GM19452 (cell line): Measurements from ENCODE around the gene SAFB2.

Experiments used
- ATAC-seq: cut with Tn5 transposase; IDR thresholded peaks from one replicate; pipeline ENCODE4 v1.9.1; 2021; ENCODE audit not compliant: unreplicated experiment

The SAFB2 gene

DNA sequence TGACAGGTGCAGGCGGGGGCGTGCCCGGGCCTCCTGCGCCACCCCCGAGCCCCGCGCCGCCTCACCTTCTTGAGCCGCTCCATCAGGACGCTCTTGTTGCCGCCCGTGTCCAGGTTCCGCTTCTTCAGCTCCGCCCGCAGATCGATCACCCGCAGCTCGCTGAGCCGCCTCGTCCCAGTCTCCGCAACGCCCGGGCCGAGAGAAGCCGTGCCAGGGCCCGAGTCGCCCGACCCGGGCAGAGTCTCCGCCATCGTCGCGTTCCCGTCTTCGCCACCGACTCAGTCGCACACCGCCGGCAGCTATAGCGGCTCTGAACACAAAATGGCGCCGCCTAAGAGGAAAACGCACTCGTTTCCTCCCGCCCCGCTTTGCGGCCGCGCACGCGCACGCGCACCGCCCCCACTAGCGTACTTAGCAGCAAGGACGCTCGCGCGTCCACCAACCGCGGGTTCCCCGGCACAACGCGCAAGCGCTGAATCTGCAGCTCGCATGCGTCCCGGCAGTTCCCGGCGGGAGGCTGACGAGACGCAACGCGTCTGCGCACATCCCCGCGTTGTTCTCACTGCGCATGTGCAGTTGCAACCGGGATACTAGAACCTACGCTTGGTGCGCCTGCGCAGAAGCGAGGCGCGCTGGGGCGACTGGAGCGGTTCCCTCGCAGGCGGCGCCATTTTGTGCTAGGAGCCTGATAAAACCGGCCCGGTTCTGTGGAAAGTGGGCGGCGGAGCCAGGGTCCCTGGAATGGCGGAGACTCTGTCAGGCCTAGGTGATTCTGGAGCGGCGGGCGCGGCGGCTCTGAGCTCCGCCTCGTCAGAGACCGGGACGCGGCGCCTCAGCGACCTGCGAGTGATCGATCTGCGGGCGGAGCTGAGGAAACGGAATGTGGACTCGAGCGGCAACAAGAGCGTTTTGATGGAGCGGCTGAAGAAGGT lies at the start of gene SAFB2, which contains the start of gene SAFB:
SAFB2 (minus strand) TSS at position 312 of the 932 bp plus-strand sequence; CDS start at position 251, 61 bp downstream.
SAFB (plus strand) TSS at position 619 of the 932 bp plus-strand sequence; CDS start at position 742, 123 bp downstream.
- peak; percentile 87 for ATAC-seq

DNA sequence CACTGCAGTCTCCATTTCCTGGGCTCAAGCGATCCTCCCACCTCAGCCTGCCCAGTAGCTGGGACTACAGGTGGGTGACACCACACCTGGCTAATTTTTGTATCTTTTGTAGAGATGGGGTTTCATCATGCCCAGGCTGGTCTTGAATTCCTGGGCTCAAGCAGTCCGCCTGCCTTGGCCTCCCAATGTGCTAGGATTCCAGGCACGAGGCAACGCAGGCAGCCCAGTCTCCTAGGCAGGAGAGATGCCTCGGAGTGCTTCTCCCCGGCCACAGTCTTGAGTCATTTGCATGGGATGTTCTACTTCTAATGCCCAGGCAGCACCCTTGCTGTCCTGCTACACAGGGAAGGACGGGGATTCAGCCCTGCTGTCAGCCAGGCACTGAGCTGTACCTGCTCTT lies 49.0 kb upstream of the SAFB2 start:
- no peak for ATAC-seq

DNA sequence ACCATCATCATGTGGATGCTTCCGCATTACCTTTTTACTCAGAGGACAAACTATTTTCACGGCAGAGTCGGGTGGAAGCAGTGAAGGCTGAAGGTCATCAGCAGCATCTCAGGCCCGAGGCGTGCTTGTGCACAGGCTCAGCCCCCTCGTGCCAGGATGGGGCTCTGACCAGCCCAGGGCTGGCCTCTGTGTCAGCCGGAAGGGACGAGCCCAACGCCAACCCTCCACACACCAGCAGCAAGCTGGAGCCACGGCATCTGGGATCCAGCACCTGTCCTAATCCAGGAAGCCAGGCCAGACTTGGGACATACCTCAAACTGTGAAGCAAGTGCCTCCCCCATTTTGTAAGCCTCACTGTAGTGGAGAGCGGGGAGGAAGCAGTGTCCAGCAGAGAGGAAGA lies 46.6 kb upstream of the SAFB2 start:
- ATAC-seq: no peak

DNA sequence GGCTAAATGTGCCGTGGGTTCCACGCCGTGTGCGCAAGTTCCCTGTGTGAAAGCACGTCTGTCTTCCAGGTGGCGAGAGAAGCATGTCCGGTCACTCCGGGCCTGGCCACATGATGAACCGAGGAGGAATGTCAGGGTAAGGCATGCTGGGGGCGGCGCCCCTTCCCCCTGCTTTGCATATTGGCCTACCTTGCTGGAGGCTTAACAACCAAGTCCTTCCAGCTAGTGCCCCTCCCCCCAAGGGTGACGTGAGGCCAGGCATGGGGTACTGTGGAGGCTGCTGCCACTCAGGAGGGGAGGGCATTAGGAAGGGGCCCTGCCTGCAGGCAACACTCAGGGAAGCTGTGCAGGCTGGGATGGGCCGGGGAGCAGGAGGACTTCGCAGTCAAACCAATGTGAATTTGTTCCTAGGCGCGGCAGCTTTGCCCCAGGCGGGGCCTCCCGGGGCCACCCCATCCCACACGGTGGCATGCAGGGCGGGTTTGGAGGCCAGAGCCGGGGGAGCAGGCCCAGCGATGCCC lies 45.2 kb upstream of the SAFB2 start:
- ATAC-seq: no peak

DNA sequence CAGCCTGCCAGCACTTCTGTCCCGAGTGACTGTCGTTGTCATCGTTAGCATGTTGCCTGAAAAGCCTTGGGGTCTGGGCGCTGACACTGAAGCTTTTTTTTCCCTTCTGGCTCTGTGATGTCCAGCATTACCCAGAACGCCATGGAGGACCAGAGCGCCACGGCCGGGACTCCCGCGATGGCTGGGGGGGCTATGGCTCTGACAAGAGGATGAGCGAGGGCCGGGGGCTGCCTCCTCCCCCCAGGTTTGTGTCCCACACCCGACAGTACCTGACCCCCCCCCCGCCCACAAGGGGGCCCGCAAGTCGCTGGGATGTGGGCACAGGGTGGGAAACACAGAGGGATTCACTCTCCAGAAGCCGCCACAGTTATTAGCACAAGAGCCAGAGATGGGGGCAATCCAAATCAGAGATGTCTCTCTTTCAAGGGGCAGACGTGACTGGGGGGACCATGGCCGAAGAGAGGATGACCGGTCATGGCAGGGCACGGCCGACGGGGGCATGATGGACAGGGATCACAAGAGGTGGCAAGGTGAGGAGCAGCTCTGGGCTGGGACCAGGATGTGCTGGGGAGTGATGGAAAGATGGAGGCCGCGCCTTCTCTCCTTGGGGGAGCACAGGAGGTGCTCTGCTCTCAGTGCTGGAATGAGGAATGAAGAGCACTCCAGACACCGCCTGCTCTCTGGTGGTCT lies 44.5 kb upstream of the SAFB2 start:
- ATAC-seq: no peak

DNA sequence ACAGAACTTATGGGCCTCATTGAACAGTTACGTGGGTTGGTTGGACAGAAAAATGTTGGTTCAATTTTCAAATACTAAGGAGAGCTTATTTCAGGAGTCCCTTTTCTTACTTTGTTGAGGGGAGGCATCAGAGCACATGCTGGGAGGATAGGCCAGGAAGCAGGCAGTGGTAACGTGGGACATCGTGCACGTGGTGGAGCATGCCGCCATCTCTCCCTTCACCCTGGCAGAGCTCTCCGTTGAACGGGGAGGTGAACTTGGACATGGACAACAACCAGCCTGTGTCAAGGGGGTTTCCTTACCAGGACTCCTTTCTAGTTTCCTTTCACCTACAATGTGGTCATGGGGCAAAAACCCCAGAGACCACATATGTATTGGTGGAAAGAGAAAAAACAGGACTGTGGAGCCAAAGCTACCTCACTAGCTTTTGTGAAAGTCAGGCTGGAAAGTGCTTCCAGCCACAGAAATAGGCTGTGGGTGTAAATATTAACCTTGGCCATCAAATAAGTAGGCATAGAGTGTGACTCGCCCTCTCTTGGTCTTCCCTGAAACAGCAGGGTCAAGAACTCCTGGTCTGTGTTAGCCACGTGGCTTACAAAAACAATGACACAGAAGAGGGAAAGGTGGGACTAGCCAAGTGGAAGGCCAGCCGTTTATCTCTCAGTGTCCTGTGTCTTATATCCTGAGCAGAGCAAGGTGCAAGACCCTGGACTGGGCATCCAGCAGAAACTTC lies 43.4 kb upstream of the SAFB2 start:
- ATAC-seq: no peak

DNA sequence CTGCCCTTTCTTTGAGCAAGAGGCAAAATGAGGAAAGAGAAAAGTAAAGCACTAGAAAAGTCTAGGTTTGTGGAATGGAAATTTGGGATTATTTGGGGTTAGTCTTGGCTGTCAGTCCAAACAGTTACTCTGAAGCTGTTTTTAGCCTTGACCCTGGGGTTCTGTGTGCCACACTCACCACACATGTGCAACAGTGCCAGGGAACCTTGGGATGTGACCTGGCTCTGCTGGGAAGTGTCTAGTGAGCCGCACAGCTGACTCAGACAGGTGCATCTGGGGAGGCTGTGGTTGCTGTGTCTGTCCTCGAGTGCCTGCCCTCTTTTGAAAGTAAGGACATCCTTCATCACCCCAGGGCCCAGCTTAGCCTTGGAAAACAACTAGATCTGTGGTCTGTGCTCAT lies 41.9 kb upstream of the SAFB2 start:
- ATAC-seq: no peak

DNA sequence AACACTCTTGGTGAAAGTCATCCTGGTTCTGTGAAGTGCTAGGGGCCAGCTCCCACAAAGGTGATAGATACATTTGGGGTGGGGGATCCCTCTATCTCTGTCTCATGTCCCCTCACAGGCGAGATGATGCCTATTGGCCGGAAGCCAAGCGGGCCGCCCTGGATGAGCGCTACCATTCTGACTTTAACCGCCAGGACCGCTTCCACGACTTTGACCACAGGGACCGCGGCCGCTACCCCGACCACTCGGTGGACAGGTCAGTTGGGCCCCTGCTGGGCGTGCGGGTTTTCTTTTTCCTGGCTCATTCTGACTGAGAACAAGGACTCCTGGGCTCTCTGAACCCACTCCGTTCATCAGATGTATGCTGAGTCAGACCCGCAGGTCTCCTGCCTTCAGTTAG lies 41.3 kb upstream of the SAFB2 start:
- ATAC-seq: no peak

DNA sequence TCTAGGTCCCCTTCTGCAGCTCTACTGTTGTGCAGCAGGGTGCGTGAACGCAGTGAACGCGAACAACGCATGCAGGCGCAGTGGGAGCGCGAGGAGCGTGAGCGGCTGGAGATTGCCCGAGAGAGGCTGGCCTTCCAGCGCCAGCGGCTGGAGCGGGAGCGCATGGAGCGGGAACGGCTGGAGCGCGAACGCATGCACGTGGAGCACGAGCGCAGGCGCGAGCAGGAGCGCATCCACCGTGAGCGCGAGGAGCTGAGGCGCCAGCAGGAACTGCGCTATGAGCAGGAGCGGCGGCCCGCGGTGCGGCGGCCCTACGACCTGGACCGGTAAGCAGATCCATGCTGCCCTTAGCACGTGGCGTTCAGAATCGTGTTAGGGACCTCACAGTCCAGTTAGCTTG lies 38.9 kb upstream of the SAFB2 start:
- ATAC-seq: no peak

DNA sequence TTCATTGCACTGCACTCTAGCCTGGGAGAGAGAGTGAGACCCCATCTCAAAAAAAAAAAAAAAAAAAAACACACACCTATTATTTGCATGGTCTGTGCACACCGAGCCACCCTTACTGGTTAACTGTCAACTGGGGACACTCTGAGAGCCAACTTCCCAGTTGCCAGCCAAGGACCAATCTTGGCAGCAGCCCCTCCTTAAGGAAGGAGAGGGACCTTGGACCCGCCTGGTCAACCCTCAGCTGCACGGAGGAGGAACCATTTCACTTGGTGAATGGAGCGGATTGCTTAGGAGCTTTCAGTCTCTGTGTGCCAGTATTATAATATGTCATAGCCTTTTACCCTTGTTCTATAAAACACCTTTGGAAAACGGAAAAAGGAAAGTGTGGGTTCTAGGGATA lies 32.8 kb upstream of the SAFB2 start:
- ATAC-seq: no peak

DNA sequence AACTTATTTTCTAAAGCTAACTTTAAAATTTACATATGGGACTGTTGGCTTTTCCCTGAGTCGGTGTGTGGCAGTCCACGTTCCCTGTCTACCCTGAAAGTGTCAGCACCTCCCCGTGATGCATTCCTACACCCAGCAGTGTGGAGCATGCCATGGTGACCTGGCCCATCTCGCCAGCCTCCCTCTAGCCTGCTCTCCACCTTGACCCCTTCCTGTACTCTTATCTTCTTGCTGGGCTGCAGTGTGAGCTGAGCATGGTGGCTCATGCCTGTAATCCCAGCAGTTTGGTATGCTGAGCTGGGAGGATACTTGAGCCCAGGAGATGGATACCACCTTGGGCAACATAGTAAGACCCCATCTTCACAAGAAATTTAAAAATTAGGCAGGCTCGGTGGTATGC lies 32.4 kb upstream of the SAFB2 start:
- ATAC-seq: no peak

DNA sequence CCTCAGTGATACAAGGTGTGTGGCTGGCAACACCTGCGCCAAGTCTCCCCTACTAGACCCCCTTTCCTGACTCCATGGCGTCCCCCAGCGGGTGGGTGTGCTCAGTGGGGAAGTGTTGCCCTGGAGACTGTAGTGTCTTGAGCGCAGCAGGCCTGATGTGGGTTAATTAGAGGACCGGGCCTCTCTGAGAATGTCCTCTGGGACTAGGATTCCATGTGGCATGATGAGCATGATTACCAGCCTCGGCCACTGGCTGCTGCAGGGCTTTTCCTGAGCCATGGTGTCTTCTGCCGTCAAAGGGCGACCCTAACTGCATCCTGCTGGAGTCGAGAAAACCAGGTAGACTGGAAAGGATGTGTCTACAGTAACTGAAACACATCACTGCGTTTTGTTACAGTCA lies 29.7 kb upstream of the SAFB2 start:
- no peak for ATAC-seq

DNA sequence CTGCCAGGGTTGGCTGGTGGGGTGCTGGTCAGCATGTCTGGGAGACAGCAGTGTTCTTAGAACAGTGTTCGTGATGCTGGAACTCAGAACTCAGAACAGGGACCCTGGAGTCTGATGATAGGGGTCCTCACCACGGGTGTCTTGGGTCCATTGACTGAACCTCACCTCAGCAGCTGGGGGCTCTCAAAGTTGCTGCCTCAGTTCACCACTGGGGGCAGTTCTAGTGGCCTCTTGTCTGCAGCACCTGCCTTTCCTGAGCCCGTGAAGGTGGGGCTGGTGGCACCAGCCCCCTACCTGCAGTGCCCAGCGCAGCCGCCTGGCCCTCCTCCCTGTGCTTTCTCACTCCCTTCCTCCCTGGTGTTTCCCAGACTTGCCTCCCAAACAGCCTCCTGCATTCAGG lies 28.8 kb upstream of the SAFB2 start:
- no peak for ATAC-seq

DNA sequence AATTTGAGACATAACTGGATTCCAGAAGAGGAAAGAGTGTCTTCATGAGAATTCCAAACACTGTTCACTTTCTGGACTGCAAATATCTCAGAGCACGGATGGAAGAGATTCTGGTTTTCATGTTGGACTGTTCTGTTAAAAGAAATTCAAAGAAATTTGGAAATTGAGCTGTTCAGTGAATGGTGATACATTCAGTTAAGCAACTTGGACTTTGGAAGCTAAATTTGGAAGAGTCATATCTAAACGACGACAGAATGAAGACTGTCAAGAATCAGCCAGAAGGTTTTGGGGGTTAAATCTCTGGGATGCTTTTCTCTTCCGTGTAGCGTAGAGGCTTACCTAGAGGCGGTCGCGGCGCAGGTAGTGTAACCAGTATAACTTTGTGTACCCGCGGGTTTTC lies 25.9 kb upstream of the SAFB2 start:
- ATAC-seq: no peak

DNA sequence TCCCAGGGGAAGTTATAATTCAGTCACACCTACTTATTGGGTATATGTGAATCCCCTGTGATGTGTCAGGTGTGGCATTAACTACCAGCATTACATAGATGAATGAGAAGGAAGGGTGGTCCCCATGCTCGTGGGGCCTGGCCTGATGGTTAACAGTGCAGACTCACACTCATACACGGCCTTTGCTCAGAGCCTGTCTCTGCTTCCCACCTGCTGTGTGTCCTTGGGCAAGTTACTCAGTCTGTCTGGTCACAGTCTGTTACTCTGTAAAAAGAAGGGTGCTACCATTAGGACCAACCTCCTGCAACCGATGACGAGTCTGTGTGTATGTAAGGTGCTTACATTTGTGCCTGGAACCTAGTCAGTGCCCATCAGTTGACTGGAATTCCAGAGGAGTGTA lies 24.1 kb upstream of the SAFB2 start:
- ATAC-seq: no peak

DNA sequence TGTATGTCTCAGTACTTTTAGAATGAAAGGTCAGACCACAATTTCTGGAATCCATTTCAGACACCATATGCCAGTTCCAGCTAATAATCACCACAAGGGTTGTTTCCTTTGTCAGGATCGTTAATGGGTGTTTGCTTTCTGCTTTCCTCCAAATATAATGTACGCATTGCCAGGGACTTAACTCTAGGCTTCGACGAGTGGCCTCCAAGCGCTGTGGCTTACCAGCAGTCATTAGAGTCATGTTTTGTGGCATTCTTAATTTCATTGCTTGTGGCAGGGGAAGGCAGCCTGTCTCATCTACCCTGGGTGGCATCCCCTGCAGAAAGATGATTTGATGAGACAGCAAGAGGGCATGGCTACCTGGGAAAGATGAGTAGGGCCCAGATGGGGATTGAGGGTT lies 22.8 kb upstream of the SAFB2 start:
- ATAC-seq: no peak

DNA sequence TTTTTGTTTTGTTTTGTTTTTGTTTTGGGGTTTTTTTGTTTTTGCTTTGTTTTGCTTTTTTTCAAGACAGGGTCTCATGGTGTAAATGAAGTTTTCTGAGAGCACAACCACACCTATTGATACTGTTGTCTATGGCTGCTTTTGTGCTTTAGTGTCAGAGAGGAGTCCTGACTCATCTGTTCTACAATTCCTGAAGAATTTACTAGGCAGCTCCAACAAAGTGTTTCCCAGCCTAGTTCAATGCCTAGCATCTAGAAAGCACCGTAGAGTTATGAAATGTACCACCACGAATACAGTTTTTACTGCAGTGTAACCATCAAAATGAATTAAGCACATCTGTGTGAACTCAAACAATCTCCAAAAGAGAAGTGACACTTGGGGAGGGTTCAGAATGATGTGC lies 21.5 kb upstream of the SAFB2 start:
- ATAC-seq: no peak

DNA sequence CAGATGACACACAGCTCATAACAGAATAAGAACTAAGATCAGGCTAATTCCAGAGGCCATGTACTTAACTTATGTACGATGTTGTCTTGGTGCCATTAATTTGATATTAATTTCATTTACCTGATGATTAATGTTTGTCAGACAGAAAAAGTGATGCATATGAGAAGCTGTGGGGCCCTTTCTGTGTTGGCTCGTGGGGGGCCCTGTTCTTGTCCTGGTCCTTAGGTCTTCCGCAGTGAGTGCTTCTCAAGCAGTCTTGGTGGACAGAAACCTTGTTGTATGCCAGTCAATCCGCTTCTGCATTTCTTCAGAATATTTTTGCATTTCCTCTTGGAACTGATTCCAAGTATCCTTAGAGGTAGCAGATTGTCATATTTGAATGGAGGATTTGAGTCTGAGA lies 20.5 kb upstream of the SAFB2 start:
- no peak for ATAC-seq

DNA sequence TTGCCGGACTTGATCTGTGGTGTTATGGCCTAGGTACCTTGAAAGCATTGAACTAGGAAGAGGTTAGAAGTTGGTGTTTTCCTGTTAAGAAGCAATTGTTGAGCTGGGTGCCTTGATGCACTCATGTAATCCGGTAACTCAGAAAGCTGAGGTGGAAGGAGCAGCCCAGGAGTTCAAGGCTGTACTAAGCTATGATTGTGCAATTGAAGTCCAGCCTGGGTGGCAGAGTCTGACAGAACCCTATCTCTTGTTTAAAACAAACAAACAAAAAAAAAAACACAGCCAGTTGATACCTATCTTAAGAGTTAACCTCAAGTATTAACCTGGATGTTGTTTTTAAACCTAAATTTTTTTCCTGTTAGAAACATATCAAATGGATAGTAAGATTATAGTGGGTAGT lies 19.6 kb upstream of the SAFB2 start:
- ATAC-seq: no peak

DNA sequence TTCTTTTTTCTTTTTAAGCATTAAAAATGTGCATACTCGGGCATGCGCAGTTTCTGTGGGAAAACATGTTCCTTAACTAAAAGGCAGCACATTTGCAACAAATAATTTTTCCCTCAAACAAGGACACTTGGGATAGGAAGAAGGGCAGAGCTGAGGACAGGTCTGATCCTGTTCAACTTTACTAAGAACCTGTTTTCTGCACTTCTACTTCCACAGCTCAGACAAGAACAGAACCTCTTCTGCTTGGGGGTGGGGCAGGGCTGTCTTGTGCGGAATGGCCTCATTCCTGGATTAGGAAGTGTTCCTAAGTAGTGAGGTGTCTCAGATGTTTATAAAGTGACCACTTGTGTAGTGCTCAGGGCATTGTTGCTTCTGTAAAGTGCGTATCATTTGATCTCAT lies 18.6 kb upstream of the SAFB2 start:
- no peak for ATAC-seq

DNA sequence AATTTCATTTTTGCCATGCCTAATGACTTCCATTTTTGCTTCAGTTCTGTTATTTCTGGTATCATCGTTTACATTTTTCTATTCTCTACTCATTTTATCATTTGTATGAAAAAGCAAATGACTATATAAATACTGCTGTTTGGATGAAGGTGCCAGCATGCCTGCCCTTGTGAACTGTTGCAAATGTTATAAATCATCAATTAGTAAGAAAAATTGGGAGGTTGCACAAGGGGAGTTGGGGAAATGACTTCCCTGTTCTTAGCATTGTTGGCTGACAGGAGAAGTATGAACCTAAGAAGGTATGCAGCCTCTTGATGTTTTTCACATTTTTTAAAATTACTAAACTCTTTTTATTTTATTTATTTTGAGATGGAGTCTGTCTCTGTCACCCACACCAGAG lies 15.4 kb upstream of the SAFB2 start:
- ATAC-seq: no peak
